ENCODE results near the gene ICOS. TPM values are rescaled to one million over a fixed set of nuclear protein-coding genes. Genes with fewer than 3 reads are reported as not detected.

Gene ICOS
- total RNA-seq, 1 experiment from 2014 or later, result not detected

GRCh38 chr2:203994735-203995134 lies 58.2 kb downstream of the ICOS start:
- DNase-seq, result no peak
- no peak overlapping the region for H3K4ac ChIP-seq (ENCODE audit: low read depth, low read length)
- WGBS (ENCODE audit: extremely low coverage, insufficient read length, low lambda C conversion rate), result no CpG with 5 or more reads among the region's 2 CpGs

More at GRCh38 chr2:203994735-203995134, 58.2 kb downstream of the ICOS start:
- no peak overlapping the region for H3K9ac ChIP-seq (ENCODE audit: extremely low read depth, insufficient read length, low read length)
- no peak overlapping the region for H2AFZ ChIP-seq (ENCODE audit: low read length)
- no peak overlapping the region for H3K56ac ChIP-seq (ENCODE audit: insufficient read length, low read depth, low read length)
- H2BK5ac ChIP-seq (ENCODE audit: insufficient read length, low read length), result no peak overlapping the region
- H3K79me2 ChIP-seq (ENCODE audit: insufficient read depth, low read length), result no peaks in the 10 kb centered on the region
- H2BK15ac ChIP-seq (ENCODE audit: low read depth, low read length), result no peak overlapping the region
- H2AK5ac ChIP-seq (ENCODE audit: insufficient read length, low read length), result no peak overlapping the region
- Mint-ChIP-seq H3K4me3 (no peak overlapping the region), H3K27me3 (ENCODE audit: low read depth) (peaks cover 5% of the 10 kb centered on the region; the same call in 1 of the 2 replicates), H3K27ac (no peak overlapping the region), H3K9me3 (no peaks in the 10 kb centered on the region), H3K4me1 (no peaks in the 10 kb centered on the region), H3K36me3 (ENCODE audit: insufficient read depth in 1 of 3, low read depth in 3 of 3) (no peaks in the 10 kb centered on the region)
- H3K9me3 ChIP-seq (ENCODE audit: control insufficient read depth, low read depth, low read length), result no peaks in the 10 kb centered on the region
- no peak overlapping the region for H3K4me2 ChIP-seq (ENCODE audit: insufficient read depth, insufficient read length, low read length)
- no peak overlapping the region for H2BK120ac ChIP-seq (ENCODE audit: low read depth, low read length, poor library complexity, severe bottlenecking)
- H4K8ac ChIP-seq (replicated peaks; ENCODE audit: insufficient read length, low read depth, low read length), result no peak overlapping the region
- H2BK20ac ChIP-seq (ENCODE audit: low read depth, low read length, poor library complexity, severe bottlenecking), result no peak overlapping the region
- no peaks in the 10 kb centered on the region for H4K20me1 ChIP-seq (ENCODE audit: control insufficient read depth, insufficient read depth, insufficient read length)
- no peak overlapping the region for H3K23ac ChIP-seq (ENCODE audit: insufficient read length, low read depth, low read length)
- H4K5ac ChIP-seq (ENCODE audit: insufficient read length, low read depth, low read length), result no peak overlapping the region
- no peak overlapping the region for H2BK12ac ChIP-seq (ENCODE audit: insufficient read length, low read depth, low read length)
- H3T11ph ChIP-seq (ENCODE audit: low read length), result no peak overlapping the region
- H3K23me2 ChIP-seq (ENCODE audit: insufficient read length, low read depth, low read length, poor library complexity, severe bottlenecking), result no peaks in the 10 kb centered on the region
- H3K79me1 ChIP-seq (ENCODE audit: insufficient read depth, low read depth, low read length, poor library complexity, severe bottlenecking), result no peaks in the 10 kb centered on the region
- no peak for TF ChIP-seq CTCF (conservative IDR thresholded peaks at IDR 0.05)
- H3K27ac ChIP-seq (ENCODE audit: insufficient read length, low read depth, low read length), result no peak overlapping the region
- no peak overlapping the region for H3K18ac ChIP-seq (ENCODE audit: insufficient read length, low read depth, low read length)
- no peak overlapping the region for H4K91ac ChIP-seq (ENCODE audit: insufficient read length, low read depth, low read length)
- H3K27me3 ChIP-seq (ENCODE audit: insufficient read depth, low read length), result no peaks in the 10 kb centered on the region
- no peaks in the 10 kb centered on the region for H3K4me1 ChIP-seq (ENCODE audit: insufficient read depth, low read length)
- H3K14ac ChIP-seq (ENCODE audit: insufficient read depth, low read length), result no peak overlapping the region
